Nephron (organoid): ENCODE data around the gene ZNF555.
A peak's percentile ranks its signal among the peaks of the same experiment; 100 is the strongest.

Experiments used
- H3K27ac Mint-ChIP-seq, 3 experiments: 2 replicates each; pipeline ENCODE4 v1.8.0; 2020; ENCODE audit warnings: mixed read lengths in 3 of 3, mild to moderate bottlenecking in 2 of 3, moderate library complexity in 1 of 3
- H3K27me3 Mint-ChIP-seq: 2 replicates; pipeline ENCODE4 v1.8.0; 2021; ENCODE audit warnings: low read depth, mild to moderate bottlenecking, moderate library complexity, mixed read lengths
- H3K36me3 Mint-ChIP-seq: 2 replicates; pipeline ENCODE4 v1.8.0; 2020; ENCODE audit warnings: low read depth, mixed read lengths
- H3K4me1 Mint-ChIP-seq: 2 replicates; pipeline ENCODE4 v1.8.0; 2020; ENCODE audit warnings: mixed read lengths
- H3K4me3 Mint-ChIP-seq, 3 experiments: 2 replicates each; pipeline ENCODE4 v1.8.0; 2020; ENCODE audit warnings: mild to moderate bottlenecking in 3 of 3, mixed read lengths in 3 of 3, moderate library complexity in 2 of 3
- H3K9me3 Mint-ChIP-seq: 2 replicates; pipeline ENCODE4 v1.8.0; 2020; ENCODE audit warnings: mixed read lengths
- CTCF ChIP-seq, 3 experiments: fragments of 200-600 bp; sonication (generic); IDR thresholded peaks; one replicate each; pipeline ENCODE4 v1.5.0; 2021; ENCODE audit warnings: antibody characterized with exemption in 3 of 3; ENCODE audit not compliant: unreplicated experiment in 3 of 3

Gene ZNF555

GRCh38 chr19:2820112-2820702, 21.1 kb upstream of the ZNF555 start:
- H3K27me3 Mint-ChIP-seq: no peaks in the 10 kb centered on the region
- peak overlapping the region; percentile 92 to 96 (median 94) for H3K4me3 Mint-ChIP-seq
- no peak for TF ChIP-seq CTCF (IDR thresholded peaks at IDR 0.05; ENCODE audit: unreplicated experiment in 3 of 3)
- H3K36me3 Mint-ChIP-seq: peaks cover 29% of the 10 kb centered on the region
- H3K9me3 Mint-ChIP-seq: peaks cover 5% of the 10 kb centered on the region
- H3K4me1 Mint-ChIP-seq: no peaks in the 10 kb centered on the region
- peak overlapping the region in 1 of 3 experiments; percentile 43 for H3K27ac Mint-ChIP-seq

GRCh38 chr19:2822846-2823245, 18.4 kb upstream of the ZNF555 start:
- no peaks in the 10 kb centered on the region for H3K27me3 Mint-ChIP-seq
- TF ChIP-seq CTCF (IDR thresholded peaks at IDR 0.05; ENCODE audit: unreplicated experiment in 3 of 3): no peak
- no peak overlapping the region for H3K27ac Mint-ChIP-seq
- H3K4me3 Mint-ChIP-seq: peak overlapping the region in 1 of 3 experiments; percentile 38
- H3K36me3 Mint-ChIP-seq: peaks cover 52% of the 10 kb centered on the region
- H3K9me3 Mint-ChIP-seq: peaks cover 19% of the 10 kb centered on the region
- H3K4me1 Mint-ChIP-seq: no peaks in the 10 kb centered on the region

GRCh38 chr19:2823646-2824045, 17.6 kb upstream of the ZNF555 start:
- Mint-ChIP-seq H3K36me3 (peaks cover 60% of the 10 kb centered on the region), H3K9me3 (peaks cover 27% of the 10 kb centered on the region), H3K4me3 (no peak overlapping the region), H3K4me1 (no peaks in the 10 kb centered on the region), H3K27me3 (no peaks in the 10 kb centered on the region), H3K27ac (no peak overlapping the region)
- no peak for TF ChIP-seq CTCF (IDR thresholded peaks at IDR 0.05; ENCODE audit: unreplicated experiment in 3 of 3)

- peaks cover 65% of the 10 kb centered on the region for H3K36me3 Mint-ChIP-seq
- no peak overlapping the region for H3K27ac Mint-ChIP-seq
- peak overlapping the region in 2 of 3 experiments; percentile 21 to 23 for H3K4me3 Mint-ChIP-seq
- H3K9me3 Mint-ChIP-seq: peaks cover 30% of the 10 kb centered on the region
- H3K4me1 Mint-ChIP-seq: no peaks in the 10 kb centered on the region
- no peaks in the 10 kb centered on the region for H3K27me3 Mint-ChIP-seq
- no peak for TF ChIP-seq CTCF (IDR thresholded peaks at IDR 0.05; ENCODE audit: unreplicated experiment in 3 of 3)
These were observed 17.1 kb upstream of the ZNF555 start for GRCh38 chr19:2824129-2824528.

- Mint-ChIP-seq H3K27ac (no peak overlapping the region), H3K9me3 (peaks cover 42% of the 10 kb centered on the region), H3K4me3 (no peak overlapping the region), H3K4me1 (no peaks in the 10 kb centered on the region), H3K36me3 (peaks cover 94% of the 10 kb centered on the region), H3K27me3 (no peaks in the 10 kb centered on the region)
- TF ChIP-seq CTCF (IDR thresholded peaks at IDR 0.05; ENCODE audit: unreplicated experiment in 3 of 3): no peak
These were observed 14.3 kb upstream of the ZNF555 start for GRCh38 chr19:2827022-2827421.

GRCh38 chr19:2827840-2828489, 13.3 kb upstream of the ZNF555 start:
- H3K27ac Mint-ChIP-seq: no peak overlapping the region
- peaks cover 98% of the 10 kb centered on the region for H3K36me3 Mint-ChIP-seq
- peaks cover 51% of the 10 kb centered on the region for H3K9me3 Mint-ChIP-seq
- H3K27me3 Mint-ChIP-seq: no peaks in the 10 kb centered on the region
- no peaks in the 10 kb centered on the region for H3K4me1 Mint-ChIP-seq
- TF ChIP-seq CTCF (IDR thresholded peaks at IDR 0.05; ENCODE audit: unreplicated experiment in 3 of 3): no peak
- H3K4me3 Mint-ChIP-seq: no peak overlapping the region
